Prostate gland (tissue), 2 donors: ENCODE results near the gene FAIM.

Experiments used
- POLR2AphosphoS5 ChIP-seq: sonication (generic); formaldehyde crosslinking; IDR thresholded peaks from one replicate; pipeline ENCODE4 v1.6.1; 2017; ENCODE audit warnings: antibody characterized with exemption
- TF ChIP-seq, protein P1 (sequence below), 4 experiments: fragments of 200-600 bp in 2 of 4; fragments of 450-650 bp in 2 of 4; sonication (generic) in 2 of 4; IDR thresholded peaks; 1 replicate in 3 of 4; 2 replicates in 1 of 4; pipeline ENCODE4 v1.5.1; 2016 to 2019; ENCODE audit warnings: antibody characterized with exemption in 4 of 4, mild to moderate bottlenecking in 2 of 4, moderate library complexity in 2 of 4

- TF ChIP-seq, protein P1, sequence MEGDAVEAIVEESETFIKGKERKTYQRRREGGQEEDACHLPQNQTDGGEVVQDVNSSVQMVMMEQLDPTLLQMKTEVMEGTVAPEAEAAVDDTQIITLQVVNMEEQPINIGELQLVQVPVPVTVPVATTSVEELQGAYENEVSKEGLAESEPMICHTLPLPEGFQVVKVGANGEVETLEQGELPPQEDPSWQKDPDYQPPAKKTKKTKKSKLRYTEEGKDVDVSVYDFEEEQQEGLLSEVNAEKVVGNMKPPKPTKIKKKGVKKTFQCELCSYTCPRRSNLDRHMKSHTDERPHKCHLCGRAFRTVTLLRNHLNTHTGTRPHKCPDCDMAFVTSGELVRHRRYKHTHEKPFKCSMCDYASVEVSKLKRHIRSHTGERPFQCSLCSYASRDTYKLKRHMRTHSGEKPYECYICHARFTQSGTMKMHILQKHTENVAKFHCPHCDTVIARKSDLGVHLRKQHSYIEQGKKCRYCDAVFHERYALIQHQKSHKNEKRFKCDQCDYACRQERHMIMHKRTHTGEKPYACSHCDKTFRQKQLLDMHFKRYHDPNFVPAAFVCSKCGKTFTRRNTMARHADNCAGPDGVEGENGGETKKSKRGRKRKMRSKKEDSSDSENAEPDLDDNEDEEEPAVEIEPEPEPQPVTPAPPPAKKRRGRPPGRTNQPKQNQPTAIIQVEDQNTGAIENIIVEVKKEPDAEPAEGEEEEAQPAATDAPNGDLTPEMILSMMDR (IDR thresholded peaks at IDR 0.05): no peak
- no peak for TF ChIP-seq POLR2AphosphoS5
These were observed 17.2 kb upstream of the FAIM start for GRCh38 chr3:138591392-138591791.
